ENCODE data around the gene ZBTB24.
A peak's percentile ranks its signal among the peaks of the same experiment; 100 is the strongest.

ZBTB24 gene

GRCh38 chr6:109424946-109425345 lies 58.1 kb downstream of the ZBTB24 start:
- TF ChIP-seq CTCF (IDR thresholded peaks at IDR 0.05; ENCODE audit: poor library complexity, severe bottlenecking): no peak
- H3K27ac ChIP-seq (ENCODE audit: poor library complexity, severe bottlenecking): no peak overlapping the region
- no peaks in the 10 kb centered on the region for H3K9me3 ChIP-seq (ENCODE audit: severe bottlenecking)
- ATAC-seq (ENCODE audit: low read depth) (no peak), DNase-seq (ENCODE audit: low spot score) (no peak)
- no peaks in the 10 kb centered on the region for H3K4me1 ChIP-seq (ENCODE audit: insufficient read depth, poor library complexity, severe bottlenecking)
- no peak overlapping the region for H3K4me3 ChIP-seq (ENCODE audit: severe bottlenecking)
- H3K36me3 ChIP-seq (ENCODE audit: low read depth): no peaks in the 10 kb centered on the region
- no peaks in the 10 kb centered on the region for H3K27me3 ChIP-seq (ENCODE audit: insufficient read depth, poor library complexity, severe bottlenecking)

- Histone ChIP-seq H3K27ac (ENCODE audit: poor library complexity, severe bottlenecking) (no peak overlapping the region), H3K27me3 (ENCODE audit: insufficient read depth, poor library complexity, severe bottlenecking) (no peaks in the 10 kb centered on the region), H3K9me3 (ENCODE audit: severe bottlenecking) (no peaks in the 10 kb centered on the region), H3K4me1 (ENCODE audit: insufficient read depth, poor library complexity, severe bottlenecking) (no peaks in the 10 kb centered on the region), H3K36me3 (ENCODE audit: low read depth) (no peaks in the 10 kb centered on the region), H3K4me3 (ENCODE audit: severe bottlenecking) (no peak overlapping the region)
- no peak for DNase-seq (ENCODE audit: low spot score)
- TF ChIP-seq CTCF (IDR thresholded peaks at IDR 0.05; ENCODE audit: poor library complexity, severe bottlenecking): no peak
- ATAC-seq (ENCODE audit: low read depth): no peak
Measured at GRCh38 chr6:109421184-109421583, 61.8 kb downstream of the ZBTB24 start.

GRCh38 chr6:109420751-109421150 lies 62.3 kb downstream of the ZBTB24 start:
- Histone ChIP-seq H3K4me3 (ENCODE audit: severe bottlenecking) (no peak overlapping the region), H3K27ac (ENCODE audit: poor library complexity, severe bottlenecking) (no peak overlapping the region), H3K27me3 (ENCODE audit: insufficient read depth, poor library complexity, severe bottlenecking) (no peaks in the 10 kb centered on the region), H3K9me3 (ENCODE audit: severe bottlenecking) (no peaks in the 10 kb centered on the region), H3K36me3 (ENCODE audit: low read depth) (no peaks in the 10 kb centered on the region), H3K4me1 (ENCODE audit: insufficient read depth, poor library complexity, severe bottlenecking) (no peaks in the 10 kb centered on the region)
- DNase-seq (ENCODE audit: low spot score) (no peak), ATAC-seq (ENCODE audit: low read depth) (peak; percentile 66; the same call in 2 of the 3 replicates)
- no peak for TF ChIP-seq CTCF (IDR thresholded peaks at IDR 0.05; ENCODE audit: poor library complexity, severe bottlenecking)

- no peaks in the 10 kb centered on the region for H3K4me1 ChIP-seq (ENCODE audit: insufficient read depth, poor library complexity, severe bottlenecking)
- no peak for ATAC-seq (ENCODE audit: low read depth)
- H3K36me3 ChIP-seq (ENCODE audit: low read depth): no peaks in the 10 kb centered on the region
- DNase-seq (ENCODE audit: low spot score): no peak
- no peaks in the 10 kb centered on the region for H3K9me3 ChIP-seq (ENCODE audit: severe bottlenecking)
- no peak overlapping the region for H3K4me3 ChIP-seq (ENCODE audit: severe bottlenecking)
- no peak overlapping the region for H3K27ac ChIP-seq (ENCODE audit: poor library complexity, severe bottlenecking)
- no peak for TF ChIP-seq CTCF (IDR thresholded peaks at IDR 0.05; ENCODE audit: poor library complexity, severe bottlenecking)
- no peaks in the 10 kb centered on the region for H3K27me3 ChIP-seq (ENCODE audit: insufficient read depth, poor library complexity, severe bottlenecking)
Measured at GRCh38 chr6:109417646-109418045, 65.4 kb downstream of the ZBTB24 start.

All from RWPE2 (cell line).